ENCODE data around the gene FUT6. TPM values are rescaled to one million over a fixed set of nuclear protein-coding genes. Genes with fewer than 3 reads are reported as not detected.

FUT6 gene
- total RNA-seq, 4 donors from 2014 or later, result 0.25 to 1.4 TPM; not detected in 2

- Histone ChIP-seq H3K9me3 (no peaks in the 10 kb centered on the region), H3K4me1 (peaks cover 29% of the 10 kb centered on the region), H3K36me3 (no peaks in the 10 kb centered on the region), H3K27me3 (peaks cover 5% of the 10 kb centered on the region), H3K27ac (no peak overlapping the region), H3K4me3 (no peak overlapping the region)
- TF ChIP-seq POLR2AphosphoS5 (IDR thresholded peaks at IDR 0.05) (no peak), EP300 (IDR thresholded peaks at IDR 0.05) (no peak), POLR2A (IDR thresholded peaks at IDR 0.05) (no peak), CTCF (IDR thresholded peaks at IDR 0.05) (no peak)
- 60% methylated on average over 2 of the region's 9 CpGs for WGBS
- DNase-seq (ENCODE audit: low spot score in 2 of 2), result no peak
Measured at GRCh38 chr19:5831159-5831558, 8.3 kb downstream of the FUT6 start.

- 54% methylated on average over 16 of the region's 34 CpGs for WGBS
Measured at GRCh38 chr19:5829567-5830310, 9.8 kb downstream of the FUT6 start.

DNA sequence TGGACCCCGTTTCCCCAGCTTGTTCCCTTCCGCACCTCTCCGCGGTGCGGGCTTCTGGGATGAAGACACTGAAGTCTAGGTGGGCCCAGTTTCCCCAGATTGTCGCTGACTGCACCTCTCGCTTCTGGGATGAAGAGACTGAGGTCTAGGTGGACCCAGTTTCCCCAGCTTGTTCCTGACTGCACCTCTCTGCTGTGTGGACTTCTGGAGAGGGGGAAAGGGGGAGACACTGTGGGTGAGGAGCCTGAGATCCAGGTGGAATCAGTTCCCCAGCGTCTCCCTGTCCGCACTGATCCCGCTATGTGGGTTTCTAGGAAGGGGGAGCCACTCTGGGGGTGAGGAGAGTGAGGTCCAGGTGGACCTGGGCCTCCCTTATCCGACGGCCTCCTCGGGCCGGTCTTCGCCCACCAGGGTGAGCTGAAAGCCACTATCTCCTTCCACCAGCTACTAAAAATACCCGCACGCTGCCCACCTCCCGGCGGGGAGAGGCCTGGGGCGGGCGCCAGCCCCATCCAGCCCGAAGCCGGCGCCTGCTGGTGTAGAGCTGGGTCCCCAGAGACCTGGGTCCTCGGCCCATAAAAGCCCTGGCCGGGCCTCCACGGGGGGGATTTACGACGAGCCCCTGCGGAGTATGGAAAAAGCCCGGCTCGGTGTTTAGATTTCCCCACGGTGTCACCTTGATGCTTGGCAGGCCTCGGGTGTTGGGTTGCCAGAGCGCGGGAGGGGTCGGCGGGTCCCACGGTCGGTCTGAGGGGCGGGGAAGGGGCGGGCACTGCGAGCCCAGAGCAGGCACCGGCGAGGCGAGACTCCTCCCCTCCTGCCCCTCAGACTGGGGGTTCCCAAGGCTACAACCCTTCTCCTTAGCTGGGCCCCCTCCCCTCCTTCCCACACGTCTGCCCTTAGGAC is 10.6 kb downstream of the FUT6 start:
- Histone ChIP-seq H3K9me3 (no peaks in the 10 kb centered on the region), H3K4me3 (peak overlapping the region; percentile 54), H3K27ac (peak overlapping the region; percentile 81), H3K36me3 (no peaks in the 10 kb centered on the region), H3K4me1 (peaks cover 35% of the 10 kb centered on the region), H3K27me3 (peaks cover 5% of the 10 kb centered on the region)
- no peak for DNase-seq (ENCODE audit: low spot score in 2 of 2)
- no peak for TF ChIP-seq POLR2AphosphoS5 (IDR thresholded peaks at IDR 0.05)
- no peak for TF ChIP-seq POLR2A (IDR thresholded peaks at IDR 0.05)
- no peak for TF ChIP-seq CTCF (IDR thresholded peaks at IDR 0.05)
- no peak for TF ChIP-seq EP300 (IDR thresholded peaks at IDR 0.05)
- WGBS, result 8% methylated on average over 9 of the region's 47 CpGs

More at GRCh38 chr19:5829567-5830310, 9.8 kb downstream of the FUT6 start:
- Histone ChIP-seq H3K4me1 (peaks cover 35% of the 10 kb centered on the region), H3K27ac (no peak overlapping the region), H3K27me3 (peaks cover 5% of the 10 kb centered on the region), H3K4me3 (peak overlapping the region; percentile 54), H3K36me3 (no peaks in the 10 kb centered on the region), H3K9me3 (no peaks in the 10 kb centered on the region)
- no peak for TF ChIP-seq CTCF (IDR thresholded peaks at IDR 0.05)
- no peak for TF ChIP-seq EP300 (IDR thresholded peaks at IDR 0.05)
- TF ChIP-seq POLR2AphosphoS5 (IDR thresholded peaks at IDR 0.05), result no peak
- TF ChIP-seq POLR2A (IDR thresholded peaks at IDR 0.05), result no peak
- no peak for DNase-seq (ENCODE audit: low spot score in 2 of 2)

- WGBS, result 10% methylated on average over 21 of the region's 91 CpGs
- no peaks in the 10 kb centered on the region for H3K36me3 ChIP-seq
- H3K9me3 ChIP-seq, result no peaks in the 10 kb centered on the region
- peak; percentile 91 to 93 for DNase-seq (ENCODE audit: low spot score in 2 of 2)
- no peak for TF ChIP-seq CTCF (IDR thresholded peaks at IDR 0.05)
- peak in 1 of 3 donors; percentile 17 for TF ChIP-seq POLR2AphosphoS5 (IDR thresholded peaks at IDR 0.05)
- TF ChIP-seq POLR2A (IDR thresholded peaks at IDR 0.05), result peak; percentile 49 to 79
- no peak for TF ChIP-seq EP300 (IDR thresholded peaks at IDR 0.05)
- H3K4me3 ChIP-seq, result peak overlapping the region; percentile 54
- peaks cover 5% of the 10 kb centered on the region for H3K27me3 ChIP-seq
- peak overlapping the region; percentile 81 for H3K27ac ChIP-seq
- H3K4me1 ChIP-seq, result peaks cover 35% of the 10 kb centered on the region
Measured at GRCh38 chr19:5827891-5828660, 11.4 kb downstream of the FUT6 start.
